Upper lobe of left lung (tissue), 4 donors: ENCODE data around the gene AGL.

Experiments
- POLR2A ChIP-seq, 4 donors: fragments of 450-650 bp; IDR thresholded peaks; one replicate each; pipeline ENCODE4 v1.5.1; 2016 to 2017; ENCODE audit warnings: antibody characterized with exemption in 4 of 4, mild to moderate bottlenecking in 2 of 4
- TF ChIP-seq, protein P1 (sequence below), 6 experiments: fragments of 450-650 bp in 4 of 6; fragments of 200-600 bp in 2 of 6; sonication (generic) in 2 of 6; IDR thresholded peaks; one replicate each; pipeline ENCODE4 v1.5.1; 2016 to 2019; ENCODE audit warnings: antibody characterized with exemption in 6 of 6

DNA sequence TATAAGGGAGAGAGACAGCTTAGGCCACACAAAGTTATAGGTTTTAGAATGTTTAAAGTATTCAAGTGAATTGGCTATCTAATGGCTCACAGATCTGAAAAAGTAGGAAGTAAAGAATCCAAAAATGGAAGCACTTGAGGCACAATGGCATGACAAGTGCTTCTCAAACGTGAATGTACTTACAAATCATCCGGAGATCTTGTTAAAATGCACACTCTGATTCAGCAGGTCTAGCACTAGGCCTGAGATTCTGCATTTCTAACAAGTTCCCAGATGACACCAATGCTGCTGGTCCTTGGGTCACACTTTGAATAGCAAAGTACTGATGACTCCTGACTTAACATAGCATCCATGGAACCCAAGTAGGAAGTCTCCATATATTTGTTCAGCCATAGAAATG, 20.9 kb upstream of the AGL start:
- TF ChIP-seq, protein P1, sequence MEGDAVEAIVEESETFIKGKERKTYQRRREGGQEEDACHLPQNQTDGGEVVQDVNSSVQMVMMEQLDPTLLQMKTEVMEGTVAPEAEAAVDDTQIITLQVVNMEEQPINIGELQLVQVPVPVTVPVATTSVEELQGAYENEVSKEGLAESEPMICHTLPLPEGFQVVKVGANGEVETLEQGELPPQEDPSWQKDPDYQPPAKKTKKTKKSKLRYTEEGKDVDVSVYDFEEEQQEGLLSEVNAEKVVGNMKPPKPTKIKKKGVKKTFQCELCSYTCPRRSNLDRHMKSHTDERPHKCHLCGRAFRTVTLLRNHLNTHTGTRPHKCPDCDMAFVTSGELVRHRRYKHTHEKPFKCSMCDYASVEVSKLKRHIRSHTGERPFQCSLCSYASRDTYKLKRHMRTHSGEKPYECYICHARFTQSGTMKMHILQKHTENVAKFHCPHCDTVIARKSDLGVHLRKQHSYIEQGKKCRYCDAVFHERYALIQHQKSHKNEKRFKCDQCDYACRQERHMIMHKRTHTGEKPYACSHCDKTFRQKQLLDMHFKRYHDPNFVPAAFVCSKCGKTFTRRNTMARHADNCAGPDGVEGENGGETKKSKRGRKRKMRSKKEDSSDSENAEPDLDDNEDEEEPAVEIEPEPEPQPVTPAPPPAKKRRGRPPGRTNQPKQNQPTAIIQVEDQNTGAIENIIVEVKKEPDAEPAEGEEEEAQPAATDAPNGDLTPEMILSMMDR (IDR thresholded peaks at IDR 0.05), result no peak
- no peak for TF ChIP-seq POLR2A (IDR thresholded peaks at IDR 0.05)
